DOHH2 (cell line): Measurements from ENCODE around the gene GPX3.

Experiments
- H3F3A ChIP-seq: fragments of 200-600 bp; sonication (generic), shearing (Covaris generic); 2 replicates; pipeline ENCODE4 v1.6.0; 2016; ENCODE audit warnings: antibody characterized with exemption, mild to moderate bottlenecking; ENCODE audit not compliant: control insufficient read depth, insufficient read depth
- H3K27ac ChIP-seq: fragments of 200-600 bp; sonication (generic); 2 replicates; pipeline ENCODE4 v1.5.1; 2014; ENCODE audit warnings: low read depth, mild to moderate bottlenecking, low read length, moderate library complexity
- H3K27me3 ChIP-seq: fragments of 200-600 bp; sonication (generic); 2 replicates; pipeline ENCODE4 v1.6.1; 2014; ENCODE audit warnings: mild to moderate bottlenecking, low read length, mixed read lengths; ENCODE audit not compliant: control insufficient read depth
- H3K36me3 ChIP-seq: fragments of 200-600 bp; sonication (generic); 2 replicates; pipeline ENCODE4 v1.6.1; 2014; ENCODE audit warnings: mild to moderate bottlenecking, low read length, moderate library complexity, mixed read lengths; ENCODE audit not compliant: control insufficient read depth
- H3K4me1 ChIP-seq: fragments of 200-600 bp; sonication (generic); 2 replicates; pipeline ENCODE4 v1.6.1; 2014; ENCODE audit warnings: mild to moderate bottlenecking, low read length, mixed read lengths; ENCODE audit not compliant: control insufficient read depth
- H3K4me2 ChIP-seq: fragments of 200-600 bp; sonication (generic); 2 replicates; pipeline ENCODE4 v1.6.0; 2014; ENCODE audit warnings: mild to moderate bottlenecking, low read length, moderate library complexity
- H3K4me3 ChIP-seq: fragments of 200-600 bp; sonication (generic); 2 replicates; pipeline ENCODE4 v1.5.1; 2014; ENCODE audit warnings: mild to moderate bottlenecking, low read length, mixed read lengths
- H3K79me2 ChIP-seq: fragments of 200-600 bp; sonication (generic); 2 replicates; pipeline ENCODE4 v1.6.1; 2014; ENCODE audit warnings: mild to moderate bottlenecking, low read length, mixed read lengths; ENCODE audit not compliant: control insufficient read depth
- H3K9me2 ChIP-seq: fragments of 200-600 bp; sonication (generic); replicated peaks from 2 replicates; pipeline ENCODE4 v1.6.1; 2014; ENCODE audit warnings: mild to moderate bottlenecking, low read length, mixed read lengths; ENCODE audit not compliant: control insufficient read depth
- H3K9me3 ChIP-seq: fragments of 200-600 bp; sonication (generic); 2 replicates; pipeline ENCODE4 v1.6.1; 2014; ENCODE audit warnings: antibody characterized with exemption, low read length, mixed read lengths; ENCODE audit not compliant: control insufficient read depth, insufficient read depth
- H4K20me1 ChIP-seq: fragments of 200-600 bp; sonication (generic); 2 replicates; pipeline ENCODE4 v1.6.0; 2014; ENCODE audit warnings: low read depth, mild to moderate bottlenecking, antibody characterized with exemption, low read length, moderate library complexity; ENCODE audit not compliant: control insufficient read depth, insufficient read depth
- EZH2phosphoT487 ChIP-seq: fragments of 200-600 bp; sonication (generic); IDR thresholded peaks from 2 replicates; pipeline ENCODE4 v1.6.1; 2017; ENCODE audit warnings: borderline replicate concordance, mild to moderate bottlenecking, antibody characterized with exemption, low read length, moderate library complexity, mixed read lengths
- TF ChIP-seq, protein P1 (sequence below): fragments of 200-600 bp; sonication (generic); IDR thresholded peaks from one replicate; pipeline ENCODE4 v1.5.1; 2014; ENCODE audit warnings: antibody characterized with exemption, mild to moderate bottlenecking, low read depth, low read length; ENCODE audit not compliant: poor library complexity, severe bottlenecking

Gene GPX3

GRCh38 chr5:151039665-151040064 is 19.3 kb downstream of the GPX3 start:
- Histone ChIP-seq H3K4me2 (no peak overlapping the region), H4K20me1 (no peaks in the 10 kb centered on the region), H3K36me3 (peaks cover 86% of the 10 kb centered on the region), H3K4me3 (no peak overlapping the region), H3K9me2 (no peaks in the 10 kb centered on the region), H3K27ac (no peak overlapping the region), H3K4me1 (no peaks in the 10 kb centered on the region), H3F3A (no peaks in the 10 kb centered on the region), H3K9me3 (no peaks in the 10 kb centered on the region), H3K79me2 (no peaks in the 10 kb centered on the region), H3K27me3 (no peaks in the 10 kb centered on the region)
- TF ChIP-seq, protein P1, sequence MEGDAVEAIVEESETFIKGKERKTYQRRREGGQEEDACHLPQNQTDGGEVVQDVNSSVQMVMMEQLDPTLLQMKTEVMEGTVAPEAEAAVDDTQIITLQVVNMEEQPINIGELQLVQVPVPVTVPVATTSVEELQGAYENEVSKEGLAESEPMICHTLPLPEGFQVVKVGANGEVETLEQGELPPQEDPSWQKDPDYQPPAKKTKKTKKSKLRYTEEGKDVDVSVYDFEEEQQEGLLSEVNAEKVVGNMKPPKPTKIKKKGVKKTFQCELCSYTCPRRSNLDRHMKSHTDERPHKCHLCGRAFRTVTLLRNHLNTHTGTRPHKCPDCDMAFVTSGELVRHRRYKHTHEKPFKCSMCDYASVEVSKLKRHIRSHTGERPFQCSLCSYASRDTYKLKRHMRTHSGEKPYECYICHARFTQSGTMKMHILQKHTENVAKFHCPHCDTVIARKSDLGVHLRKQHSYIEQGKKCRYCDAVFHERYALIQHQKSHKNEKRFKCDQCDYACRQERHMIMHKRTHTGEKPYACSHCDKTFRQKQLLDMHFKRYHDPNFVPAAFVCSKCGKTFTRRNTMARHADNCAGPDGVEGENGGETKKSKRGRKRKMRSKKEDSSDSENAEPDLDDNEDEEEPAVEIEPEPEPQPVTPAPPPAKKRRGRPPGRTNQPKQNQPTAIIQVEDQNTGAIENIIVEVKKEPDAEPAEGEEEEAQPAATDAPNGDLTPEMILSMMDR = no peak
- TF ChIP-seq EZH2phosphoT487 = no peak

DNA sequence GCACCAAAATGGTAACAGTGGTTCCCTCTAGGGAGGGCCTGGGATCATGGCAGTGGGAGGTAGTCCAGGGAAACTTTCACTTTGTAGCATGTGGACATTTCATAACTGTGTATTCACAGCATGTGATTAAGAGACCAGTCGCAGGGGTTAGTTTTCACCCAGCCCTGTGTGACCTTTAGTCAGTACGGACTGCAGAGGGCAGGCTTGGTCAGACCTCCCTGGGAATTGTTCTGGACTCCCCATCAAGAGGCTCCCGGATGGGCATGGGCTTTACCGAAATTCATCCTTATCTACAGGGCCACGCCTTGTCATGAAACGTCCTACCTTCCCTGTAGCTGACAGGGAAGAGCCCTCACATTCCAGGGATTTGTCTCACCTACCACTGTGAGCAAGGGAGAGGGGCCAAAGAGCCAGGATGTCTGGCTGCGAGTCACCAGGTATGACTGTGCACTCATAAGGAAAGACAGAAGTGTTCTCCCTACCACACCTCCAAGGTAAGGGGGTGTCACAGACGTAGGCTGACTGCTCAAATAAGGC is 19.9 kb downstream of the GPX3 start:
- Histone ChIP-seq H3K4me1 (no peaks in the 10 kb centered on the region), H3K27ac (no peak overlapping the region), H3K9me2 (no peaks in the 10 kb centered on the region), H3K79me2 (no peaks in the 10 kb centered on the region), H3K36me3 (peaks cover 85% of the 10 kb centered on the region), H3K4me3 (no peak overlapping the region), H3K27me3 (no peaks in the 10 kb centered on the region), H3K9me3 (no peaks in the 10 kb centered on the region), H3K4me2 (no peak overlapping the region), H4K20me1 (no peaks in the 10 kb centered on the region), H3F3A (no peaks in the 10 kb centered on the region)
- no peak for TF ChIP-seq EZH2phosphoT487
- TF ChIP-seq, protein P1 = no peak

- TF ChIP-seq, protein P1 = no peak
- no peak for TF ChIP-seq EZH2phosphoT487
- no peak overlapping the region for H3K4me3 ChIP-seq
- H3K4me1 ChIP-seq = no peaks in the 10 kb centered on the region
- H3K27me3 ChIP-seq = no peaks in the 10 kb centered on the region
- peaks cover 81% of the 10 kb centered on the region for H3K36me3 ChIP-seq
- no peaks in the 10 kb centered on the region for H3K9me2 ChIP-seq
- H3F3A ChIP-seq = no peaks in the 10 kb centered on the region
- H3K27ac ChIP-seq = no peak overlapping the region
- H3K4me2 ChIP-seq = no peak overlapping the region
- no peaks in the 10 kb centered on the region for H3K9me3 ChIP-seq
- H4K20me1 ChIP-seq = no peaks in the 10 kb centered on the region
- no peaks in the 10 kb centered on the region for H3K79me2 ChIP-seq
Measured at GRCh38 chr5:151041577-151042268, 21.3 kb downstream of the GPX3 start.
